Measurements from ENCODE around the gene TMEM256. TPM values are rescaled to one million over a fixed set of nuclear protein-coding genes. Genes with fewer than 3 reads are reported as not detected.

Gene TMEM256
- total and polyA plus RNA-seq, 2 donors (not counting 3 experiments of a cell fraction or from before 2014, with no cell fraction given) = 67.4 to 148 TPM

DNA sequence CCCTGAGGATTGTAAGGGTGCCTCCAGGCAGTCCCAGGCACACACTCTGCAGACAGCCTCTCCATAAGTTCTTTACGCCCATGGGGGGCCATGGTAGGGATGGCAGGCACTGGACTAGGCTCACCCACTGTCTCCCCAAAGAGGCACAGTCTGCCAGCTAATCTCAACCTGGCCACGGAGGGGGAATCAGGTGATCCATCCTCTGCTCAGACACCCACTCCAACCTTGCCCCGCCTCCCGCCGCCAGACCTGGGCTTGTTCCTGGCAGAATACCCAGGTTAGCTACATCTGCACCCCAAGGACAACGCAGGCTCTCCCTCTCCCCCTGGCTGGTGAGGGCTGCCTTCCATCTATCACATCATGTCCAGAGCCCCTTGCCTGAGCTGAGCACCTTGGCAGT, 5.0 kb upstream of the TMEM256 start:
- H4K20me1 ChIP-seq (replicated peaks; ENCODE audit: control insufficient read depth, extremely low read depth, insufficient read depth, low read length) = no peaks in the 10 kb centered on the region
- intact Hi-C loops (cut with micrococcal nuclease) = no loop called here
- no peaks in the 10 kb centered on the region for H3K27me3 ChIP-seq (ENCODE audit: control insufficient read depth in 2 of 2, insufficient read depth in 2 of 2, low read length in 2 of 2)
- peaks cover 2% of the 10 kb centered on the region for H3K79me2 ChIP-seq (ENCODE audit: control insufficient read depth, insufficient read depth, low read length)
- no peaks in the 10 kb centered on the region for H3K9me3 ChIP-seq (replicated peaks; ENCODE audit: control insufficient read depth, insufficient read depth, low read length)
- no peak overlapping the region for H3K27ac ChIP-seq (ENCODE audit: insufficient read depth, low read depth, low read length)
- peaks cover 0 to 15% of the 10 kb centered on the region in 2 experiments for H3K36me3 ChIP-seq (ENCODE audit: control insufficient read depth in 2 of 2, extremely low read depth in 1 of 2, insufficient read depth in 2 of 2, low read length in 2 of 2)
- DNase-seq (ENCODE audit: low read depth, low spot score) = no peak
- no peaks in the 10 kb centered on the region for H3K9me1 ChIP-seq (replicated peaks; ENCODE audit: control insufficient read depth, extremely low read depth, insufficient read depth, low read length)
- H3K4me2 ChIP-seq (ENCODE audit: insufficient read depth, low read length) = no peak overlapping the region
- BruUV-seq (replicated peaks) = no TSS peak
- H3K4me3 ChIP-seq (replicated peaks in 1 of 3; ENCODE audit: insufficient read depth in 1 of 3, low read depth in 1 of 3, low read length in 3 of 3) = no peak overlapping the region
- CTCF ChIA-PET = no interaction called here
- TF ChIP-seq, protein P1, sequence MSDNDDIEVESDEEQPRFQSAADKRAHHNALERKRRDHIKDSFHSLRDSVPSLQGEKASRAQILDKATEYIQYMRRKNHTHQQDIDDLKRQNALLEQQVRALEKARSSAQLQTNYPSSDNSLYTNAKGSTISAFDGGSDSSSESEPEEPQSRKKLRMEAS (IDR thresholded peaks at IDR 0.05; ENCODE audit: insufficient read depth, insufficient read length) = no peak
- no peak for TF ChIP-seq EZH2 (IDR thresholded peaks at IDR 0.05; ENCODE audit: borderline replicate concordance, low read depth, low read length, severe bottlenecking)
- FAIRE-seq = no peak
- H2AFZ ChIP-seq (ENCODE audit: low read depth, low read length) = no peak overlapping the region
- POLR2A ChIA-PET = no interaction called here
- peaks cover 4% of the 10 kb centered on the region for H3K4me1 ChIP-seq (ENCODE audit: control insufficient read depth, extremely low read depth, insufficient read depth, low read length)
- H3K9ac ChIP-seq (replicated peaks; ENCODE audit: extremely low read depth, insufficient read depth, low read length) = no peak overlapping the region
- dilution Hi-C loops (cut with MboI; ENCODE audit: extremely low pct_ligation_motif_present, low sequenced_read_pairs) = no loop called here

DNA sequence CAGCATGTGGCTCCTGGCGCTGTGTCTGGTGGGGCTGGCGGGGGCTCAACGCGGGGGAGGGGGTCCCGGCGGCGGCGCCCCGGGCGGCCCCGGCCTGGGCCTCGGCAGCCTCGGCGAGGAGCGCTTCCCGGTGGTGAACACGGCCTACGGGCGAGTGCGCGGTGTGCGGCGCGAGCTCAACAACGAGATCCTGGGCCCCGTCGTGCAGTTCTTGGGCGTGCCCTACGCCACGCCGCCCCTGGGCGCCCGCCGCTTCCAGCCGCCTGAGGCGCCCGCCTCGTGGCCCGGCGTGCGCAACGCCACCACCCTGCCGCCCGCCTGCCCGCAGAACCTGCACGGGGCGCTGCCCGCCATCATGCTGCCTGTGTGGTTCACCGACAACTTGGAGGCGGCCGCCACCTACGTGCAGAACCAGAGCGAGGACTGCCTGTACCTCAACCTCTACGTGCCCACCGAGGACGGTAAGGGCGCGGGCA, 4.4 kb upstream of the TMEM256 start:
- Histone ChIP-seq H3K9me3 (replicated peaks; ENCODE audit: control insufficient read depth, insufficient read depth, low read length) (no peaks in the 10 kb centered on the region), H3K27ac (ENCODE audit: insufficient read depth, low read depth, low read length) (no peak overlapping the region), H3K9ac (replicated peaks; ENCODE audit: extremely low read depth, insufficient read depth, low read length) (no peak overlapping the region), H3K27me3 (ENCODE audit: control insufficient read depth in 2 of 2, insufficient read depth in 2 of 2, low read length in 2 of 2) (no peaks in the 10 kb centered on the region), H3K9me1 (replicated peaks; ENCODE audit: control insufficient read depth, extremely low read depth, insufficient read depth, low read length) (no peaks in the 10 kb centered on the region), H3K79me2 (ENCODE audit: control insufficient read depth, insufficient read depth, low read length) (peaks cover 2% of the 10 kb centered on the region), H2AFZ (ENCODE audit: low read depth, low read length) (no peak overlapping the region), H4K20me1 (replicated peaks; ENCODE audit: control insufficient read depth, extremely low read depth, insufficient read depth, low read length) (no peaks in the 10 kb centered on the region), H3K4me1 (ENCODE audit: control insufficient read depth, extremely low read depth, insufficient read depth, low read length) (peaks cover 4% of the 10 kb centered on the region), H3K4me2 (ENCODE audit: insufficient read depth, low read length) (no peak overlapping the region), H3K36me3 (ENCODE audit: control insufficient read depth in 2 of 2, extremely low read depth in 1 of 2, insufficient read depth in 2 of 2, low read length in 2 of 2) (peaks cover 0 to 15% of the 10 kb centered on the region in 2 experiments), H3K4me3 (replicated peaks in 1 of 3; ENCODE audit: insufficient read depth in 1 of 3, low read depth in 1 of 3, low read length in 3 of 3) (no peak overlapping the region)
- BruUV-seq (replicated peaks) = no TSS peak
- ChIA-PET POLR2A (no interaction called here), CTCF (interaction anchor here (1.1 kb wide), 1 partner anchor 28 kb away, joined by 4 read pairs; no protein-coding TSS in a partner anchor)
- dilution Hi-C loops (cut with MboI; ENCODE audit: extremely low pct_ligation_motif_present, low sequenced_read_pairs) (no loop called here), intact Hi-C loops (cut with micrococcal nuclease) (no loop called here)
- FAIRE-seq = no peak
- TF ChIP-seq POLR2AphosphoS5 (IDR thresholded peaks at IDR 0.05; ENCODE audit: insufficient read depth, low read depth, low read length) = no peak
- no peak for TF ChIP-seq GATA2 (IDR thresholded peaks at IDR 0.05; ENCODE audit: insufficient read depth, insufficient read length, low read depth, low read length)
- no peak for TF ChIP-seq EZH2 (IDR thresholded peaks at IDR 0.05; ENCODE audit: borderline replicate concordance, low read depth, low read length, severe bottlenecking)
- no peak for TF ChIP-seq MYC (IDR thresholded peaks at IDR 0.05; ENCODE audit: low read depth, low read length)
- TF ChIP-seq POLR2A (IDR thresholded peaks at IDR 0.05; ENCODE audit: low read depth, low read length) = no peak
- TF ChIP-seq, protein P2, sequence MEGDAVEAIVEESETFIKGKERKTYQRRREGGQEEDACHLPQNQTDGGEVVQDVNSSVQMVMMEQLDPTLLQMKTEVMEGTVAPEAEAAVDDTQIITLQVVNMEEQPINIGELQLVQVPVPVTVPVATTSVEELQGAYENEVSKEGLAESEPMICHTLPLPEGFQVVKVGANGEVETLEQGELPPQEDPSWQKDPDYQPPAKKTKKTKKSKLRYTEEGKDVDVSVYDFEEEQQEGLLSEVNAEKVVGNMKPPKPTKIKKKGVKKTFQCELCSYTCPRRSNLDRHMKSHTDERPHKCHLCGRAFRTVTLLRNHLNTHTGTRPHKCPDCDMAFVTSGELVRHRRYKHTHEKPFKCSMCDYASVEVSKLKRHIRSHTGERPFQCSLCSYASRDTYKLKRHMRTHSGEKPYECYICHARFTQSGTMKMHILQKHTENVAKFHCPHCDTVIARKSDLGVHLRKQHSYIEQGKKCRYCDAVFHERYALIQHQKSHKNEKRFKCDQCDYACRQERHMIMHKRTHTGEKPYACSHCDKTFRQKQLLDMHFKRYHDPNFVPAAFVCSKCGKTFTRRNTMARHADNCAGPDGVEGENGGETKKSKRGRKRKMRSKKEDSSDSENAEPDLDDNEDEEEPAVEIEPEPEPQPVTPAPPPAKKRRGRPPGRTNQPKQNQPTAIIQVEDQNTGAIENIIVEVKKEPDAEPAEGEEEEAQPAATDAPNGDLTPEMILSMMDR (IDR thresholded peaks at IDR 0.05; ENCODE audit: extremely low read depth in 1 of 2, insufficient read depth in 1 of 2, low read depth in 1 of 2, low read length in 2 of 2) = no peak
- TF ChIP-seq JUN (IDR thresholded peaks at IDR 0.05; ENCODE audit: borderline replicate concordance, insufficient read depth, insufficient read length, low read depth) = no peak
- TF ChIP-seq, protein P1 (IDR thresholded peaks at IDR 0.05; ENCODE audit: insufficient read depth, insufficient read length) = no peak
- TF ChIP-seq FOS (IDR thresholded peaks at IDR 0.05; ENCODE audit: borderline replicate concordance, insufficient read depth, low read length) = no peak
- no peak for DNase-seq (ENCODE audit: low read depth, low spot score)

Measured in endothelial cell of umbilical vein (primary cell).